Measurements from ENCODE around the gene E2F7. TPM values are rescaled to one million over a fixed set of nuclear protein-coding genes. Genes with fewer than 3 reads are reported as not detected.

E2F7 gene
- total RNA-seq, 1 experiment from 2014 or later, result 19.5 TPM

- no peak overlapping the region for H3K9ac ChIP-seq (ENCODE audit: low read length)
- no peak overlapping the region for H2AFZ ChIP-seq (ENCODE audit: low read depth, low read length, poor library complexity, severe bottlenecking)
- H3K27ac ChIP-seq (ENCODE audit: low read depth, low read length), result no peak overlapping the region
- ChIA-PET POLR2A (no interaction called here), CTCF (no interaction called here), RAD21 (ENCODE audit: low non-redundant PET in 1 of 2, low total read pairs in 2 of 2, uncharacterized antibody in 2 of 2, unreplicated experiment in 2 of 2) (no interaction called here)
- H3K4me2 ChIP-seq (ENCODE audit: low read length), result no peak overlapping the region
- no peaks in the 10 kb centered on the region for H3K27me3 ChIP-seq (ENCODE audit: insufficient read depth, low read length)
- H3K4me3 ChIP-seq (replicated peaks in 1 of 2; ENCODE audit: low read depth in 1 of 2, low read length in 2 of 2), result no peak overlapping the region
- ATAC-seq (no peak), DNase-seq (ENCODE audit: low read depth, low spot score) (no peak)
- no peaks in the 10 kb centered on the region for H3K36me3 ChIP-seq (ENCODE audit: control insufficient read depth in 1 of 2, insufficient read depth in 2 of 2, low read length in 2 of 2)
- no peaks in the 10 kb centered on the region for H3K9me2 ChIP-seq (ENCODE audit: insufficient read depth)
- intact Hi-C loops (cut with micrococcal nuclease), result no loop called here
- H3K4me1 ChIP-seq (ENCODE audit: control insufficient read depth in 1 of 2, insufficient read depth in 2 of 2, low read length in 2 of 2), result no peaks in the 10 kb centered on the region
- TF ChIP-seq EGR1 (IDR thresholded peaks at IDR 0.05; ENCODE audit: low read depth), result no peak
- TF ChIP-seq POLR2A (IDR thresholded peaks at IDR 0.05; ENCODE audit: borderline replicate concordance, extremely low read depth, insufficient read depth, insufficient read length), result no peak
- no peak for TF ChIP-seq CEBPB (IDR thresholded peaks at IDR 0.05; ENCODE audit: low read depth)
- H3K9me3 ChIP-seq (ENCODE audit: control insufficient read depth in 1 of 2, insufficient read depth in 1 of 2, low read depth in 1 of 2, low read length in 2 of 2), result peaks cover 0 to 6% of the 10 kb centered on the region in 2 experiments; a peak in 1 of 4 replicates
- no TSS peak for BruUV-seq (replicated peaks)
- H3K79me2 ChIP-seq (ENCODE audit: insufficient read depth, low read length), result no peaks in the 10 kb centered on the region
- no peaks in the 10 kb centered on the region for H4K20me1 ChIP-seq (ENCODE audit: insufficient read depth)
These were observed 85.2 kb downstream of the E2F7 start for GRCh38 chr12:76980196-76980595.

GRCh38 chr12:76976777-76977382, 88.5 kb downstream of the E2F7 start:
- BruUV-seq (replicated peaks), result no TSS peak
- TF ChIP-seq CEBPB (IDR thresholded peaks at IDR 0.05; ENCODE audit: low read depth), result no peak
- ATAC-seq, result no peak
- RAD21 ChIA-PET (ENCODE audit: low non-redundant PET in 1 of 2, low total read pairs in 2 of 2, uncharacterized antibody in 2 of 2, unreplicated experiment in 2 of 2), result no interaction called here
- Histone ChIP-seq H3K9me3 (ENCODE audit: control insufficient read depth in 1 of 2, insufficient read depth in 1 of 2, low read depth in 1 of 2, low read length in 2 of 2) (no peaks in the 10 kb centered on the region), H3K9ac (ENCODE audit: low read length) (no peak overlapping the region), H3K79me2 (ENCODE audit: insufficient read depth, low read length) (no peaks in the 10 kb centered on the region), H3K9me2 (ENCODE audit: insufficient read depth) (no peaks in the 10 kb centered on the region), H3K4me2 (ENCODE audit: low read length) (no peak overlapping the region), H2AFZ (ENCODE audit: low read depth, low read length, poor library complexity, severe bottlenecking) (no peak overlapping the region), H3K4me3 (replicated peaks in 1 of 2; ENCODE audit: low read depth in 1 of 2, low read length in 2 of 2) (no peak overlapping the region), H4K20me1 (ENCODE audit: insufficient read depth) (no peaks in the 10 kb centered on the region), H3K27me3 (ENCODE audit: insufficient read depth, low read length) (no peaks in the 10 kb centered on the region), H3K4me1 (ENCODE audit: control insufficient read depth in 1 of 2, insufficient read depth in 2 of 2, low read length in 2 of 2) (no peaks in the 10 kb centered on the region), H3K27ac (ENCODE audit: low read depth, low read length) (no peak overlapping the region), H3K36me3 (ENCODE audit: control insufficient read depth in 1 of 2, insufficient read depth in 2 of 2, low read length in 2 of 2) (no peaks in the 10 kb centered on the region)
- no peak for DNase-seq (ENCODE audit: low read depth, low spot score)
- CTCF ChIA-PET, result interaction anchor here (1.5 kb wide), 1 partner anchor 34 kb away, joined by 3 read pairs; no protein-coding TSS in a partner anchor
- intact Hi-C loops (cut with micrococcal nuclease), result no loop called here
- POLR2A ChIA-PET, result no interaction called here

Other genes starting within 250 kb of the E2F7 start
- gene CSRP2, start 186.6 kb downstream of the E2F7 start, total RNA-seq (2021; ENCODE audit: unreplicated experiment), result 36.1 TPM